HG03571 (cell line): ENCODE results near the gene CIZ1.

Experiments used
- ATAC-seq: cut with Tn5 transposase; IDR thresholded peaks from one replicate; pipeline ENCODE4 v1.9.1; 2021; ENCODE audit not compliant: unreplicated experiment

CIZ1 gene

GRCh38 chr9:128128836-128129590, 62.4 kb downstream of the CIZ1 start:
- no peak for ATAC-seq

GRCh38 chr9:128127990-128128835, 63.2 kb downstream of the CIZ1 start:
- ATAC-seq = peak; percentile 53

- peak; percentile 57 for ATAC-seq
Observed at GRCh38 chr9:128127568-128127989, 63.8 kb downstream of the CIZ1 start, which contains the start of gene PTGES2. Gene PTGES2 (minus strand): TSS chr9:128127729. CDS start chr9:128127717, 12 bp downstream.

- no peak for ATAC-seq
Observed at GRCh38 chr9:128125580-128126354, 65.6 kb downstream of the CIZ1 start.

- ATAC-seq = no peak
Observed at GRCh38 chr9:128124873-128125579, 66.3 kb downstream of the CIZ1 start.

GRCh38 chr9:128124451-128124850, 66.9 kb downstream of the CIZ1 start:
- ATAC-seq = no peak

DNA sequence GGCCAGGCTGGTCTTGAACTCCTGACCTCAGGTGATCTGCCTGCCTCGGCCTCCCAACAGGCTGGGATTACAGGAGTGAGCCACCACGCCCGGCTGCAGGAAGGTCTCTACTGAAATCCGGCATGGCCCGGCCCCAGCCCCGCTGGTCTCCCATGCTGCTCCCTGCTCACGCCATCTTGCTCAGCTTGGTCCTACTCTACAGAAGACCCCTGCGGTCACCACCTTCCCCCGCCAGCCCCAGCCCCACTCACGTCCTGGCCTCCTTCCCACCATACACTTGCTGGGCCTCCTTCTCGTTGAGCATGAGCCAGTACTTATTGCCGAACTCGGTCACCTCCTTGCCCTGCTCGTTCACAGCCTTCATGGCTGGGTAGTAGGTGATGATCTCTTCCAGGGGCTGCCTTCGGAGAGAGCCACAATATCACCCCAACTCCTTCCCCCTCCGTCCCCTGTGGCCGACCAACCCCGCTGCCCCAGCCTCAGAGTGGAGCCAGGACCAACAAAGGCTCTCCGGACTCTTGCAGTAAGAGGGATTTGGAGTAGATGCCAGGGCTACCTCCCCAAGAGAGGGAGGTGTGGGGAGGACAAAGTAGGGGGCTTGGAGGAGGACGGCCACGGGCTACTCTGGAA, 67.8 kb downstream of the CIZ1 start:
- no peak for ATAC-seq

GRCh38 chr9:128122809-128123175, 68.6 kb downstream of the CIZ1 start:
- ATAC-seq = no peak

DNA sequence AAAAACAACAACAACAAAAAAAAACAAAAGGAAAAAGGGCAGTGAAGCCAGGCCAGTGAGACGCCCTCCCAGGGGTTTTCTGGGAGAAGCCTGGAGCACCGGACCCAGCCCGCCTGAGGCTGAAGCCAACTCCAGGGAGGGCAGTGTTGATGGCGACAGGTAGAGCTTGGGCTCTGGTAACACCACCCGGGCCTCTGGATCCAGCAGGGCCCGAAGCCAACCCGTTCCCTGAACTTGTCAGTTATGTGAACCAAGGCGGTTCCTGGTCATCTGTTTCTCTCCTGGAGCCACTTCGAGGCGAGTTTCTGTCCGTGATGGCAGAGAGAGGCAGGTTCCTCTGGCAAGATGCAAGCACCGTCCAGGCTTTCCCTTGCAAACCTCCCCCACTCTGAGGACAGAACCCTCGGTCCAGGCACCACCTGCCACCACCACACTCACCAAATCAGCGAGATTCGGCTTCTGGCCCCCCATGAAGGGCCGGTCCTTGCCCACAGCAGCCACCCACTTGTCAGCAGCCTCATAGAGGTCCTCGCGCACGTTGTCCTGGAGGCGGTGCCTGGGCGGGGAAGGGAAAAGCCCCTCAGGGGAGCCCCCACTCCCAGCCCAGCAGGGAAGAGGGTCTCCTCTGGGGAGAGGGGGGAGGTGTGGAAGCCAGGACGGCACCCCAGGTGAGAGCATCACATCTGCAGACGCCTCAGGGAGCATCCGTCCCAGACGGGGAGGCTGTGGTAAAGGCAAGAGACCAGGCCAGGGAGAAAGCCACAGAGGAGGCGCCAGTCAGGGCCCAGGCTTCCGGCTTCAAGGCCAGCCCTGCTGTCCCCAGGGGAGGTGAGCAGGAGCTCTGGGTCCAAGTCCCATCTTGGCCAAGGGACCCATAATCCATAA, 69.2 kb downstream of the CIZ1 start:
- ATAC-seq = no peak

DNA sequence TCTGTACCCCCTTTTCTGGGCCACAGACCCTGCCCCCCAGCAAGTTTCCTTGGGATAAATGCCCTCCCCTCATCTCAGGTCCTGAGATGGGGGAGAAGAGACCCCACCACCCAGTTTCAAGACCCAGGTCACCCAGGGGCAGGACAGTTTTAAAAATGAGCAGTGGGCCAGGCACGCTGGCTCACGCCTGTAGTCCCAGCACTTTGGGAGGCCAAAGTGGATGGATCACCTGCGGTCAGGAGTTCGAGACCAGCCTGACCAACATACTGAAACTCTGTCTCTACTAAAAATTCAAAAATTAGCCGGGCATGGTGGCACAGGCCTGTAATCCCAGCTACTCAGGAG, 69.9 kb downstream of the CIZ1 start:
- ATAC-seq = no peak

DNA sequence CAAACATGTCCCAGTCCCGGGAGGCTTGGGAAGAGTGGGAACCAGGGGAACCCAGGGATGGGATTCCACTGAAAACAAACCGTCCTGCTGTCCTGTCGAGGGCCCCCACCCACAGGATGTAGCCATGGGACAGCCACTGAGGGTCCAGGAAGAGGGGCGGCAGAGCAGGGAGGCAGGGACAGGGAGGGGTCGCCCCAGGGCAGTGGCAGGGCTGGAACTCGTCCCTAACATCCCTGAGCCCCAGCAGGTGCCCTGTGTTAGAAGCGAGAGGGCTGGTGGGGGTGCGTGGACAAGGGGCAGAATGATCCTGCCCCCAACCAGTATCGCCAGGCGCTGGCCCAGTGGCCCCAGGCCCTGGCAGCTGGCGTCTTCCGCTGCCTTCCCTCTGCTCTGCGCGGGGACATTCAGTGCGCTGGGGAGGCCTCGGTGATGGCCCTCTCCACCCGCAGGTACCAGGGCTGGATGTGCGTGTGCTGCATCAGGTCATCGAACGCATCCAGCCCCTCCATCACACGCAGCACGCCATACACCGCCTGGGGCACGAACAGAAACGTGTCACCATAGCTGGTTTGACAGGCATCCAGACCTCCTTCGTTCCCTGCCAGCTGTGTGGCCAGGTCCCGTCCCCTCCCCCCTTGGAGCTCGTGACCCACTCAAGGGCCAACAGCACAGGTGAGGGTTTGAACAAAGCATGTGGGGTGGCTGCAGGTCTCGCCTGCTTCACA, 70.5 kb downstream of the CIZ1 start:
- ATAC-seq = no peak

DNA sequence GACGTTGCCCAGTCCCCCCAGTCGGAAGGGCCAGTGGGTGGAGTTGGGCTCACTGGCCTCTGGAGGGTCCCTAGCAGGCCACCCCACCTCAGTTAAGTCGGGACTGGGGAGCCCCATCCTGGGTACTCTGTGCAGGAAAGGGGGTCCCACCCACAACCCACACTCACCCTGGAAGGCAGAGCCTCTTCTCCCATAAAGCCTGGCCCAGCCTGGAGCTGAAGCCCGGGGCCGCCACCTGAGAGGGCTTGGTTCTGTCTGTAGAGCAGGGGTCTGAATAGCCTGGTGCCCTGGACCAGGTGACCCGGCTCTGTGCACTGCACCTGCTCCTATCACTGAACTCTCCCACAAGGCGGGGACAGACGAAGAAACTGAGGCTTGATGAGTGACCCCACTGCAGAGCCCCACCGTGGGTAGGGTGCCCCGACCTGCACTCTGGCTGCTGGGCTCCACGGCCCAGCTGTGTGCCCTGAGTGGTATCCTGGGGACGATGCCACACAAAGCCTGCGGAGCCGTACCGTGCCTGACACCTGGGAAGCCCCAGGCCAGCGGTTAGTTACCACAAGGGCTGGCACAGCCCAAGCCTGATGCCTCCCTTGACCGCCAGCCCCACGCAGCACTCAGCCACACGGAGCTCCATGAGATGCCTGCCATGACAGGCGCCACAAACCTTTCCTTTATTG, 71.2 kb downstream of the CIZ1 start:
- ATAC-seq = no peak

- ATAC-seq = no peak
Observed at GRCh38 chr9:128118971-128119665, 72.3 kb downstream of the CIZ1 start.

GRCh38 chr9:128118472-128118857, 72.9 kb downstream of the CIZ1 start:
- ATAC-seq = no peak

- no peak for ATAC-seq
Observed at GRCh38 chr9:128117613-128118471, 73.5 kb downstream of the CIZ1 start.
